SH-SY5Y (cell line): ENCODE measurements around the gene GRIN2B.

ENCODE experiments used
- GATA2 ChIP-seq: IDR thresholded peaks from 2 replicates; pipeline ENCODE4 v1.6.1; 2011; ENCODE audit warnings: mild to moderate bottlenecking, low read depth, low read length
- GATA3 ChIP-seq: IDR thresholded peaks from 2 replicates; pipeline ENCODE4 v1.6.1; 2011; ENCODE audit warnings: low read depth, mild to moderate bottlenecking, low read length, moderate library complexity

Gene GRIN2B

DNA sequence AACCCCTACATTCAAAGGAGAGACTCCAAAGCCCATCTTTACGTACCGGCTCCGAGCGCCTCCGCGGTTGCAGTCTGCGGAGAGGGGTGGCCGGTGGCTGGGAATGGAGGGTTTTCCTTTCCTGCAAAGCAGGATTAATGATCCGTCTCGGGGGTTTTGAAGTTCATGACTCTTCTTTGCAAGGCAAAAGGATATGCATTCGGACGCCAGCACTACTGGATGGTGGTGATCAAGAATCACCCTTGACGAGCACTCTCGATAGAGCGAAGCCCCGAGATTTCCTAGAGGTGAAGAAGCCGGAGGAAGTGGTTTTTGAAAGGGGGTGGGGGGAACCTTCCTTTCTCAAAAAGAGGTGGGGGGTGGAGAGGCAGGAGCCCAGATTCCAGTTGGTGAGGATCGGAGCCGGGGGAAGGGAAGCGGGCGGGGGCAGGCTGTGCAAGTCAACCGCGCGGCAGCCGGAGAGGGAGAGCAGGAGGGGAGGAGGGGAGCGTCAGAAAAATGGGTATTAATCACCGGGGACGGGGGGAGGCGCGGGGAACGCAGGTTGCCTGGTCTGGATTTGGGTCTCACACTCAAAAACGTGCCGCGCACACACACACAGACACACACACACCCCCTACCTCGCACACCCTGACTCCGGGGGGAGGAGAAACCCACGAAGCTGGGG lies at the start of gene GRIN2B:
Gene GRIN2B, minus strand, starts transcription at position 307 of the 667 bp plus-strand sequence. CDS start 115,394 bp downstream, outside the sequence.
- no peak for TF ChIP-seq GATA2
- no peak for TF ChIP-seq GATA3

- TF ChIP-seq GATA3 (no peak), GATA2 (no peak)
Measured at GRCh38 chr12:14026537-14026936, 45.1 kb upstream of the GRIN2B start.

- no peak for TF ChIP-seq GATA2
- no peak for TF ChIP-seq GATA3
Measured at GRCh38 chr12:14024591-14024990, 43.2 kb upstream of the GRIN2B start.

GRCh38 chr12:14018080-14018479 lies 36.7 kb upstream of the GRIN2B start:
- no peak for TF ChIP-seq GATA3
- no peak for TF ChIP-seq GATA2

DNA sequence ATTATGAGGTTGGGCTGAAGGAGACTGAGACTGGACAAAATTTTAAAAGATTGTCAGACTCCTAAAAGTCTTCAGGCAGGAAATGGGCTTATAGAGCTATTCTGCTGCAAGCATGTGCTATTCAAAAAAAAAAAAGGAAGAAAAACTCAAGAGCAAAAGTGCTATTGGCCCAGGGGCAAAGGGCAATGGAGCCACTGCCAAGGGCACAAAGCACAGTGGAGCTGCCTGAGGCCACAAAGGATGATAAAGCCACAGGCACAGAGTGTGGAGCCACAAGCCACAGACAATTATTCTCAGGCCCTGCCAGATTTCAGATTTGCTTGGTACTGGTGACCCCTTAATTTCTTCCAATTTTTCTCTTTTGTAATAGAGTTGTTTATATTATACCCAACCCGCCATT lies 29.6 kb upstream of the GRIN2B start:
- no peak for TF ChIP-seq GATA2
- TF ChIP-seq GATA3 = no peak

DNA sequence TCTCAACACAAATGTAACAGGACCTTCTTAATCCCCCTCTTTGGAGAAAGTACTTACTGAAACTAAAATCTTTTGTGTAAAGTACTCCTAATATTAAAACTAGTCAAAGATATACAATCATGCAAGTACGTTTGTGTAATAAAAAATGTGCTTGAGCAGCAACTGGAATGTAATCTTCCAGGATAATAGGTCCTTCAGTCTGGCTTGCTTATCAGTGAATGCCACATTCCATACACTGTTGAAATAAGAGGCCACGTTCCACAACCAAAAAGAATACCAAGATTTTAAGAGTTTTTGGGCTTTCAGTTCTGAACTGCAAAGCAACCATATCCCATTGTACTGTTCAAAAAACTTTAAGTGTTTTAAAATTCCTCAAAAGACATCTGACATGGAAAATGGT lies 26.2 kb upstream of the GRIN2B start:
- no peak for TF ChIP-seq GATA2
- no peak for TF ChIP-seq GATA3

- no peak for TF ChIP-seq GATA3
- no peak for TF ChIP-seq GATA2
Measured at GRCh38 chr12:13992585-13992984, 11.2 kb upstream of the GRIN2B start.

GRCh38 chr12:13992106-13992505 lies 10.7 kb upstream of the GRIN2B start:
- TF ChIP-seq GATA3 = no peak
- TF ChIP-seq GATA2 = no peak

- TF ChIP-seq GATA3 = no peak
- TF ChIP-seq GATA2 = no peak
Measured at GRCh38 chr12:13986031-13986430, 4.6 kb upstream of the GRIN2B start.

GRCh38 chr12:13981990-13982389 lies 588 bp upstream of the GRIN2B start:
- TF ChIP-seq GATA3 = no peak
- no peak for TF ChIP-seq GATA2

- TF ChIP-seq GATA2 (no peak), GATA3 (no peak)
Measured at GRCh38 chr12:13980538-13981295, 685 bp downstream of the GRIN2B start.

GRCh38 chr12:13979772-13980378 lies 1.5 kb downstream of the GRIN2B start:
- TF ChIP-seq GATA3 (no peak), GATA2 (no peak)

- TF ChIP-seq GATA3 (no peak), GATA2 (no peak)
Measured at GRCh38 chr12:13978876-13979275, 2.5 kb downstream of the GRIN2B start.

- TF ChIP-seq GATA3 = no peak
- TF ChIP-seq GATA2 = no peak
Measured at GRCh38 chr12:13976880-13977279, 4.5 kb downstream of the GRIN2B start.

DNA sequence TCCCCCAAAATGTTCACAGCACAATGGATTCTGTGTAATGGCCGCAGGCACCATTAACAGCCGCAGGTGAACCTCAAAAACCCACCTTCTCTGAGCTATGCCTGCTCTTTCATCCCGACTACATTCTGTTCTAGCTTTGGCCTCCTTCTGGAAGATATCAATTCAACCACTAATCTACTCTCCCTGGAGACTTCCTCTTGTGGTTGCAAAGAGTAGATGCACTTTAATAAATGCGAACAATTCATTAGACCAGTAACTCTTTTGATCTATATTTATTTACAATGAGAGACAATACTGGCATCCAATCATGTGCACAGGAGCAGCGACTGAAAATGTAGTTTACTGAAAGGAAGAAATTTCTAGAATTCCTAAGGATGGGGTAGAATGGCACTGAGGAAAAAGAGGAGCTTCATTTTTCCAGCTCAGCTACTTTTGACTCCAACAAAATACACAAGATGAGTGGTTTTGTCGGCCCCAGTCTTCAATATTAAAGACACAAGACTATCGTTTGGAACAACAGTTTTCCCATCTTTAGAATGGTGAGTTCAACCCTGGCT lies 5.3 kb downstream of the GRIN2B start:
- no peak for TF ChIP-seq GATA3
- TF ChIP-seq GATA2 = no peak
